ENCODE data around the gene GABRG1. TPM values are rescaled to one million over a fixed set of nuclear protein-coding genes. Genes with fewer than 3 reads are reported as not detected.

GABRG1 gene
- polyA plus RNA-seq, 3 donors = not detected

GRCh38 chr4:45987858-45988257, 136.0 kb downstream of the GABRG1 start:
- no peak for TF ChIP-seq CTCF (IDR thresholded peaks at IDR 0.05)
- no peaks in the 10 kb centered on the region for H3K36me3 Mint-ChIP-seq
- no peaks in the 10 kb centered on the region for H4K20me1 ChIP-seq (ENCODE audit: insufficient read depth, low read length)

More at GRCh38 chr4:45987858-45988257, 136.0 kb downstream of the GABRG1 start:
- WGBS (ENCODE audit: insufficient coverage) = no CpG with 5 or more reads among the region's 1 CpG
- H3K27ac Mint-ChIP-seq = no peak overlapping the region
- H3K79me2 ChIP-seq (ENCODE audit: insufficient read depth, low read length) = no peaks in the 10 kb centered on the region
- H3K9me3 ChIP-seq (replicated peaks in 1 of 2; ENCODE audit: control insufficient read depth in 1 of 2, insufficient read depth in 1 of 2, low read length in 2 of 2) = no peaks in the 10 kb centered on the region
- intact Hi-C loops (cut with micrococcal nuclease) = no loop called here
- H3K36me3 ChIP-seq (replicated peaks in 1 of 2; ENCODE audit: control insufficient read depth in 1 of 2, insufficient read depth in 2 of 2, low read length in 2 of 2) = no peaks in the 10 kb centered on the region
- no peaks in the 10 kb centered on the region for H3K4me1 ChIP-seq (ENCODE audit: control insufficient read depth in 1 of 2, insufficient read depth in 2 of 2, low read length in 2 of 2)
- H3K4me3 Mint-ChIP-seq = no peak overlapping the region
- no peak overlapping the region for H2AFZ ChIP-seq (ENCODE audit: insufficient read depth, low read depth, low read length, poor library complexity, severe bottlenecking)
- no peaks in the 10 kb centered on the region for H3K4me1 Mint-ChIP-seq
- H3K9ac ChIP-seq (ENCODE audit: insufficient read depth, low read length, poor library complexity, severe bottlenecking) = no peak overlapping the region
- H3K27me3 Mint-ChIP-seq (ENCODE audit: low read depth in 3 of 3) = no peaks in the 10 kb centered on the region
- no peak overlapping the region for H3K4me2 ChIP-seq (replicated peaks; ENCODE audit: extremely low read depth, low read length, poor library complexity, severe bottlenecking)
- no peak overlapping the region for H3K27ac ChIP-seq (ENCODE audit: low read depth in 1 of 2, low read length in 2 of 2)
- H3K9me3 Mint-ChIP-seq = peaks cover 0 to 5% (median 1%) of the 10 kb centered on the region in 7 donors
- H3K27me3 ChIP-seq (ENCODE audit: control insufficient read depth in 2 of 2, insufficient read depth in 2 of 2, low read length in 2 of 2) = no peaks in the 10 kb centered on the region
- DNase-seq = no peak
- H3K4me3 ChIP-seq (replicated peaks in 1 of 3; ENCODE audit: low read depth in 2 of 3, low read length in 3 of 3) = no peak overlapping the region
